ENCODE measurements around the gene PALLD.

Gene PALLD

GRCh38 chr4:168811207-168811606 lies 314.4 kb downstream of the PALLD start:
- DNase-seq = no peak

GRCh38 chr4:168811786-168812651 lies 315.2 kb downstream of the PALLD start:
- DNase-seq = no peak

- DNase-seq = no peak
These were observed 316.0 kb downstream of the PALLD start for GRCh38 chr4:168812806-168813205.

- DNase-seq = no peak
These were observed 317.0 kb downstream of the PALLD start for GRCh38 chr4:168813890-168814289.

- no peak for DNase-seq
These were observed 318.8 kb downstream of the PALLD start for GRCh38 chr4:168815379-168816345.

- DNase-seq = no peak
These were observed 320.5 kb downstream of the PALLD start for GRCh38 chr4:168817370-168817769.

- no peak for DNase-seq
These were observed 325.6 kb downstream of the PALLD start for GRCh38 chr4:168822481-168822880.

GRCh38 chr4:168825975-168826374 lies 329.1 kb downstream of the PALLD start:
- no peak for DNase-seq

GRCh38 chr4:168826620-168827019 lies 329.8 kb downstream of the PALLD start:
- no peak for DNase-seq

GRCh38 chr4:168830777-168831512 lies 334.1 kb downstream of the PALLD start:
- DNase-seq = no peak

GRCh38 chr4:168831585-168831918 lies 334.7 kb downstream of the PALLD start:
- no peak for DNase-seq

GRCh38 chr4:168831919-168832762 lies 335.3 kb downstream of the PALLD start:
- DNase-seq = peak; percentile 67

- DNase-seq = no peak
These were observed 336.1 kb downstream of the PALLD start for GRCh38 chr4:168832763-168833575.

GRCh38 chr4:168833881-168834280 lies 337.0 kb downstream of the PALLD start:
- no peak for DNase-seq

- DNase-seq = no peak
These were observed 339.1 kb downstream of the PALLD start for GRCh38 chr4:168835880-168836454.

- DNase-seq = no peak
These were observed 339.6 kb downstream of the PALLD start for GRCh38 chr4:168836490-168836889.

- DNase-seq = no peak
These were observed 341.1 kb downstream of the PALLD start for GRCh38 chr4:168837922-168838321.

GRCh38 chr4:168839758-168840391 lies 343.0 kb downstream of the PALLD start:
- DNase-seq = no peak

- no peak for DNase-seq
These were observed 343.5 kb downstream of the PALLD start for GRCh38 chr4:168840392-168840763.

GRCh38 chr4:168841000-168841671 lies 344.3 kb downstream of the PALLD start:
- DNase-seq = no peak
